D341Med (cell line): ENCODE data around the gene EFHD2.
"Not testable (repeated sequence)": the region's sequence is repeated elsewhere in the genome, so short reads cannot be mapped to it uniquely, and the experiment has no call there.

Experiments used
- DNase-seq: peaks from one replicate; pipeline ENCODE4 v3.0.0; 2012; ENCODE audit warnings: low spot score

Gene EFHD2

GRCh38 chr1:15452866-15453571 lies 43.3 kb downstream of the EFHD2 start:
- no peak for DNase-seq

GRCh38 chr1:15453734-15454133 lies 44.0 kb downstream of the EFHD2 start:
- DNase-seq: no peak

GRCh38 chr1:15454256-15454655 lies 44.6 kb downstream of the EFHD2 start:
- DNase-seq: no peak

GRCh38 chr1:15455522-15455921 lies 45.8 kb downstream of the EFHD2 start:
- no peak for DNase-seq

- DNase-seq: no peak
Measured at GRCh38 chr1:15456313-15456954, 46.7 kb downstream of the EFHD2 start, which contains the start of gene CELA2A. Gene CELA2A, plus strand, starts transcription at chr1:15456732. Its CDS starts 22 bp downstream, at chr1:15456754.

- DNase-seq: no peak
Measured at GRCh38 chr1:15457585-15457984, 47.9 kb downstream of the EFHD2 start.

- DNase-seq: not testable (repeated sequence)
Measured at GRCh38 chr1:15458388-15458787, 48.7 kb downstream of the EFHD2 start.

- no peak for DNase-seq
Measured at GRCh38 chr1:15459771-15460707, 50.4 kb downstream of the EFHD2 start.

GRCh38 chr1:15460708-15461095 lies 51.0 kb downstream of the EFHD2 start:
- DNase-seq: no peak

- not testable (repeated sequence) for DNase-seq
Measured at GRCh38 chr1:15463064-15463800, 53.5 kb downstream of the EFHD2 start.

- not testable (repeated sequence) for DNase-seq
Measured at GRCh38 chr1:15463926-15464322, 54.2 kb downstream of the EFHD2 start.

- no peak for DNase-seq
Measured at GRCh38 chr1:15465674-15466073, 56.0 kb downstream of the EFHD2 start.

GRCh38 chr1:15466955-15467625 lies 57.4 kb downstream of the EFHD2 start:
- not testable (repeated sequence) for DNase-seq

- no peak for DNase-seq
Measured at GRCh38 chr1:15468145-15468544, 58.5 kb downstream of the EFHD2 start.

- no peak for DNase-seq
Measured at GRCh38 chr1:15469361-15469760, 59.7 kb downstream of the EFHD2 start.

- not testable (repeated sequence) for DNase-seq
Measured at GRCh38 chr1:15469821-15470448, 60.2 kb downstream of the EFHD2 start.

GRCh38 chr1:15471067-15471466 lies 61.4 kb downstream of the EFHD2 start:
- not testable (repeated sequence) for DNase-seq

- DNase-seq: not testable (repeated sequence)
Measured at GRCh38 chr1:15471723-15472122, 62.0 kb downstream of the EFHD2 start.

GRCh38 chr1:15472587-15472986 lies 62.9 kb downstream of the EFHD2 start:
- DNase-seq: no peak

GRCh38 chr1:15475752-15476314 lies 66.1 kb downstream of the EFHD2 start, which contains the start of gene CELA2B:
Gene CELA2B, plus strand, starts transcription at chr1:15476104. Its CDS starts 22 bp downstream, at chr1:15476126.
- no peak for DNase-seq
